ENCODE results near the gene LAPTM5. TPM values are rescaled to one million over a fixed set of nuclear protein-coding genes. Genes with fewer than 3 reads are reported as not detected.

The LAPTM5 gene
- total RNA-seq, 1 donor from 2014 or later = 39.8 TPM

DNA sequence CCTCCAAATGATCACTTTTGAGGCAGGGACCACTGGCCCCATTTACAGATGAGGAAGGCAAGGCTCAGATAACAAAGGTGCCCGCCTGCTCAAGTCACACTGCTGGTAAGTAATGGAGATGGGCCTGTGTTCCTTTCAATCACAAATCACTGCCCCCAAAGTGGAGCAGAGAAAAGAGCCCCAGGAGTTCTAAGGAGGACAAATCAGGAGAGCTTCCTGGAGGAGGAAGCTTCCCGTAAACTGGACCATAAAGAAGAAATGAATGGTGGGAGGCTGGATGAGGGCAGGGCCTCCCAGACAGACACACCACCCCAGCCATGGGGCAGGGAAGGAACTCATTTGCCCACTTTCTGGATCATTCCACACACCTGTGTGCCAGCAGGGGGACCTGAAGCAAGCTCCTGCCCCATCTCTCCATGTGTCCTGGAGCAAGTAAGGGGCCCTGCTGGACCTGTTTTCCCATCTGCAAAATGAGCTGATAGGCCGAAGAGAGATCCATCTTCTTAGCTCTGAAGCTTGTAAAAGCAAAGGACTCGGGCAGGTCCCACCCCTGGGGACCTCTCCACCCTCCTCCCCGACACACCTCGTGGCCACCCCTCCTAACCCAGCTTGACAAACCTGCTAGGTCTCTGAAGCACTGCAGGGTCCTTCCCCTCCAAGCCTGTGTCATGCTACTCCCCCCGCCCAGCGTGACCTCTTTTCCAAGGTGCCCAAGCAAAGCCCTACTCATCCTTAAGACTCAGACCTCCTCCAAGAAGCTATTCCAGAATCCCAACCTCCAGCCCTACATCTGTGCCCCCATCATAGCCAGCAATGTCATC is 5.5 kb downstream of the LAPTM5 start:
- Histone ChIP-seq H3K36me3 (no peaks in the 10 kb centered on the region), H3K4me1 (peaks cover 30% of the 10 kb centered on the region), H3K4me3 (no peak overlapping the region), H3K27me3 (no peaks in the 10 kb centered on the region), H3K27ac (no peak overlapping the region), H3K9me3 (no peaks in the 10 kb centered on the region)
- no peak for TF ChIP-seq POLR2AphosphoS5 (IDR thresholded peaks at IDR 0.05; ENCODE audit: insufficient read depth in 1 of 2, low read depth in 1 of 2)
- TF ChIP-seq, protein P1, sequence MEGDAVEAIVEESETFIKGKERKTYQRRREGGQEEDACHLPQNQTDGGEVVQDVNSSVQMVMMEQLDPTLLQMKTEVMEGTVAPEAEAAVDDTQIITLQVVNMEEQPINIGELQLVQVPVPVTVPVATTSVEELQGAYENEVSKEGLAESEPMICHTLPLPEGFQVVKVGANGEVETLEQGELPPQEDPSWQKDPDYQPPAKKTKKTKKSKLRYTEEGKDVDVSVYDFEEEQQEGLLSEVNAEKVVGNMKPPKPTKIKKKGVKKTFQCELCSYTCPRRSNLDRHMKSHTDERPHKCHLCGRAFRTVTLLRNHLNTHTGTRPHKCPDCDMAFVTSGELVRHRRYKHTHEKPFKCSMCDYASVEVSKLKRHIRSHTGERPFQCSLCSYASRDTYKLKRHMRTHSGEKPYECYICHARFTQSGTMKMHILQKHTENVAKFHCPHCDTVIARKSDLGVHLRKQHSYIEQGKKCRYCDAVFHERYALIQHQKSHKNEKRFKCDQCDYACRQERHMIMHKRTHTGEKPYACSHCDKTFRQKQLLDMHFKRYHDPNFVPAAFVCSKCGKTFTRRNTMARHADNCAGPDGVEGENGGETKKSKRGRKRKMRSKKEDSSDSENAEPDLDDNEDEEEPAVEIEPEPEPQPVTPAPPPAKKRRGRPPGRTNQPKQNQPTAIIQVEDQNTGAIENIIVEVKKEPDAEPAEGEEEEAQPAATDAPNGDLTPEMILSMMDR (IDR thresholded peaks at IDR 0.05) = no peak
- TF ChIP-seq POLR2A (IDR thresholded peaks at IDR 0.05) = no peak
- intact Hi-C loops (cut with DNase I) = no loop called here
- no peak for DNase-seq (ENCODE audit: extremely low spot score in 2 of 2)

DNA sequence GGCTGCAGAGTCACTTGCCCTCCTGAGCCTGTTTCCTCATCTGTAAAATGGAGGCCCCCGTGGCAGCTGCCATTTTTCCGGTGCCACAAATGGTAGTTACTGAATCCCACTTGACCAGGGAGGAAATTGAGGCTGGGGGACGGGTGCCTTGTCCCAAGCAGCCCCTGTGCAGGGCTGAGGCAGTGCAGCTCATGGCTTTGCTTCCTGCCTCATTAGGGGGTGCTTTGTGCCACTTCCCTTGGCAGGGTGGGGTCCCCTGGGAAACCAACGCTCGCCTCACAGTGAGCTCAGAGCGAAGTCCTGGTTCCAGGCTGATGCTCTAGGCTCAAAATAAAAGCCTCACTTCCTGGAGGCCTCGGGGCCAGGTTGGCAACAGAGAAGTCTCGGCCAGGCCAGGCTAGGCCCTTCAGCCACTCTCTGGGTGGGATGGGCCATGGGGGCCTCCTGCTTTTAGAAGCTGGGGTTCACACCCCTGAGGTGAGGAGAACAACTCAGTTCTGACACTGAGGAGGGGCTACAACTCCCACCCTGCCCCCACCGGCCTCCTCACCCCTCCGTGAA is 6.8 kb downstream of the LAPTM5 start:
- intact Hi-C loops (cut with DNase I) = no loop called here
- no peak for DNase-seq (ENCODE audit: extremely low spot score in 2 of 2)
- no peaks in the 10 kb centered on the region for H3K9me3 ChIP-seq
- no peaks in the 10 kb centered on the region for H3K36me3 ChIP-seq
- TF ChIP-seq POLR2AphosphoS5 (IDR thresholded peaks at IDR 0.05; ENCODE audit: insufficient read depth in 1 of 2, low read depth in 1 of 2) = no peak
- no peak for TF ChIP-seq POLR2A (IDR thresholded peaks at IDR 0.05)
- TF ChIP-seq, protein P1 (IDR thresholded peaks at IDR 0.05) = no peak
- no peak overlapping the region for H3K4me3 ChIP-seq
- H3K4me1 ChIP-seq = peaks cover 42% of the 10 kb centered on the region
- no peaks in the 10 kb centered on the region for H3K27me3 ChIP-seq
- peak overlapping the region; percentile 20 for H3K27ac ChIP-seq

DNA sequence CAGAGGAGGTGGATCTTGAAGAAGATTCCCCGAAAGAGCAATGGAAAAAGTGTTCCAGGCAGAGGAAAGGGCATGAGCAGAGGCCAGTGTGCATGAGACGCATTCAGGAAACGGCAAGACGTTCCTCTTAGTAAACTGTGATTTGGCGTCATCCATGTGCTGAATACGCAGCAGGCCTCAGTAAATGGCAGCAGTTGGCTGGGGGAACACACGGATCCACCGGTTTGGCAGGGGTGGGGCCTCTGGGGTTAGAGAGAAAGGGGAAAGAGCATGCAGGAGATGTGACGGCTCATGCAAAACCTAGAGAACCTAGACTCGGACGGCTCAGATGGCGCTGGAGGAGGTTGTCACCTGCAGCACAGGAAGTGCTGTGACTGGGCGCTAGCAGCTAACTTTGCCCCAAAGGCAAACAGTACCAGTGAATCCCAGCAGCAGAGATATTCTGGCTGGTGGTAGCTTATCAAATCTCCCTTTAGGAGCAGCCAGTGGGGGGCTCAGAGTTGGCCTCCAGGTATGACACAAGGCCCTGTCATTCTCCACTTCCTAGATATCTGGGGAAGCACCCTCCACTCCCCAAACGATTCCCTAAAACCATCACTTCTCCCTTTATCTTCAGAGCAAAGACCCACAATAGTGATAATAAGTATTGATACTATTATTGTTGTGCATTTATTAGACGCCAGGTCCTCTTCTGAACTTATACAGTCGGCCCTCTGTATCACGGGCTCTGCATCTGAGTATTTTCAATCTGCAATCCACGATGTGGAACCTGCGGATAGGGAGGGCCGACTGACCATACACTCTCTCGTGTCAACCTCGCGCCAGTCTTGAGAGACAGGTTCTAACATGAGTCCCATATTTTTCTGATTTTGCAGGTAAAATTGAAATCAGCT is 7.6 kb downstream of the LAPTM5 start:
- Histone ChIP-seq H3K36me3 (no peaks in the 10 kb centered on the region), H3K27me3 (no peaks in the 10 kb centered on the region), H3K4me3 (no peak overlapping the region), H3K9me3 (no peaks in the 10 kb centered on the region), H3K4me1 (peaks cover 43% of the 10 kb centered on the region), H3K27ac (peak overlapping the region; percentile 20)
- no peak for DNase-seq (ENCODE audit: extremely low spot score in 2 of 2)
- intact Hi-C loops (cut with DNase I) = no loop called here
- TF ChIP-seq, protein P1 (IDR thresholded peaks at IDR 0.05) = no peak
- no peak for TF ChIP-seq POLR2A (IDR thresholded peaks at IDR 0.05)
- TF ChIP-seq POLR2AphosphoS5 (IDR thresholded peaks at IDR 0.05; ENCODE audit: insufficient read depth in 1 of 2, low read depth in 1 of 2) = no peak

DNA sequence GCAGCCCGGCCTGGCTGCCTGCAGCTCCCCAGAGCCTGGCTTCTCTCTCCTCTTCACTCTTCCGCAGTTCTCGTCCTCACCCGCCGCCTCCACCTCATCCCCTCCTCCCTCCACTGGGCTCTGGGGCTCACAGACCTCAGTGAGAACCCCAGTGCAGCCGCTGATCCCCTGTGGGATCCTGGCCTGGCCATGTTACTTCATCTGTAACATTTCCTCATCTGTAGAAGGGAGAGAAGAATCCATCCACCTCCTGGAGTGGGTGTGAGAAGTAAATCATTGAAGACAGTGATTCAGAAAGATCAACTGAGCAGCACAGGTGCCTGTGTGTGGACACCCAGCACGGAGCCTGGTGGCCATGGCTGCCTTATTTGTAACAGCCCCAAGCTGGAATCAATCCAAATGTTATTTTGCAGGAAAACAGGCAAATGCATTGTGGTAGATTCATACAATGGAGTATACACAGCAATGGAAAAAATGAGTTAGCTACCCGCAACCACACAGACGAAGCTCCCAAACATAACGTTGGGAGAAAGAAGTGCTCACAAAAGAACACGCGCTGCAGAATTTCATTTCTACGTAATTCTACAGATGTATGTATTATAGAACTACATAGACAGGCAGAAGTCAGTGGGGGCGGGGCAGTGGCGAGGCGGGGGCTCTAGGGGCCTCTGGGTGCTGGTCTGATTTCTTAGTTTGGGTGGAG is 8.7 kb downstream of the LAPTM5 start:
- H3K27me3 ChIP-seq = no peaks in the 10 kb centered on the region
- TF ChIP-seq POLR2AphosphoS5 (IDR thresholded peaks at IDR 0.05; ENCODE audit: insufficient read depth in 1 of 2, low read depth in 1 of 2) = no peak
- TF ChIP-seq POLR2A (IDR thresholded peaks at IDR 0.05) = no peak
- TF ChIP-seq, protein P1 (IDR thresholded peaks at IDR 0.05) = no peak
- H3K4me3 ChIP-seq = no peak overlapping the region
- H3K4me1 ChIP-seq = peaks cover 43% of the 10 kb centered on the region
- intact Hi-C loops (cut with DNase I) = no loop called here
- no peaks in the 10 kb centered on the region for H3K9me3 ChIP-seq
- DNase-seq (ENCODE audit: extremely low spot score in 2 of 2) = no peak
- peak overlapping the region; percentile 9 for H3K27ac ChIP-seq
- H3K36me3 ChIP-seq = no peaks in the 10 kb centered on the region

Measured in vagina (tissue), 2 donors.